ENCODE results near the gene PDZRN3. TPM values are rescaled to one million over a fixed set of nuclear protein-coding genes. Genes with fewer than 3 reads are reported as not detected.

Gene PDZRN3
- total RNA-seq, 1 experiment from 2014 or later, result 0.17 TPM

DNA sequence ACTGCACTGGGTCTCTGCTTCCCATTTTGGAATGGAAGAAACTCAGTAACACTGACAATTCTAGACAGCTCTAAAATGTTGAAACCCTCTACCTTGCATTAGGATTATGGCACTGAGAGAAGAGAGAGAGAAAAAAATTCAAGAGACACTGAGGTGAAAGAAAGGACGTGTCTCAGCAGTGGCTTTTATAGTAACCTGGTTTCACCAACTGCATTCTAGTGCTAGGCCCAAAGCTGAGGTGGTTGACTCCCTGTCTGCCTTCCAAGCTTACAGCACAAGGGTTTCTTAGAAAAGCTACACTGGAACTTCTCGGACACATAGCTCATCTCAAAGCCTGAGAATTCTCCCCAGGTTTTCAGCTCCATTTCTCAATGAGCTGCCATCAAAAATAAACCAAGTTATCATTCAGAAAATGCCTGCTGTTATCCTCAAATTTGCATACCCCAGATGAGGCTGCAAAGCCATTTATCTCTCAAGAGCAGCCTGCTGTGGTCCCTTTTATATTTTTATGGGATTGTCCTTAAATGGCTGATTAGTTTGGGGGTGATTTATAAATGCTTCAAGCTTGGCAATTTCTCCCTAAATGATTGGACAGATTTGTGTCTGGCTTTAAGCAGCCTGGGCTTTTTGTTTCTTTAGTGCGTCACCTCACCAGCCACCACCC, 283.3 kb downstream of the PDZRN3 start:
- Histone ChIP-seq H3K27ac (ENCODE audit: low read depth, low read length) (no peak overlapping the region), H3K4me3 (replicated peaks in 1 of 2; ENCODE audit: low read depth in 1 of 2, low read length in 2 of 2) (no peak overlapping the region), H3K36me3 (ENCODE audit: control insufficient read depth in 1 of 2, insufficient read depth in 2 of 2, low read length in 2 of 2) (no peaks in the 10 kb centered on the region), H3K4me2 (ENCODE audit: low read length) (no peak overlapping the region), H3K27me3 (ENCODE audit: insufficient read depth, low read length) (peaks cover 10% of the 10 kb centered on the region), H3K9ac (ENCODE audit: low read length) (no peak overlapping the region), H3K4me1 (ENCODE audit: control insufficient read depth in 1 of 2, insufficient read depth in 2 of 2, low read length in 2 of 2) (no peaks in the 10 kb centered on the region), H3K9me2 (ENCODE audit: insufficient read depth) (no peaks in the 10 kb centered on the region), H3K79me2 (ENCODE audit: insufficient read depth, low read length) (no peaks in the 10 kb centered on the region), H4K20me1 (ENCODE audit: insufficient read depth) (no peaks in the 10 kb centered on the region), H3K9me3 (ENCODE audit: control insufficient read depth in 1 of 2, insufficient read depth in 1 of 2, low read depth in 1 of 2, low read length in 2 of 2) (no peaks in the 10 kb centered on the region), H2AFZ (ENCODE audit: low read depth, low read length, poor library complexity, severe bottlenecking) (no peak overlapping the region)
- intact Hi-C loops (cut with micrococcal nuclease), result no loop called here
- CTCF ChIA-PET, result no interaction called here
- no peak for DNase-seq (ENCODE audit: low read depth, low spot score)
- ATAC-seq, result no peak
- RAD21 ChIA-PET (ENCODE audit: low non-redundant PET in 1 of 2, low total read pairs in 2 of 2, uncharacterized antibody in 2 of 2, unreplicated experiment in 2 of 2), result no interaction called here
- no peak for TF ChIP-seq CEBPB (IDR thresholded peaks at IDR 0.05; ENCODE audit: low read depth)
- TF ChIP-seq POLR2AphosphoS5 (IDR thresholded peaks at IDR 0.05; ENCODE audit: low read depth, low read length), result no peak
- TF ChIP-seq SRF (IDR thresholded peaks at IDR 0.05; ENCODE audit: low read depth), result no peak
- no peak for TF ChIP-seq EGR1 (IDR thresholded peaks at IDR 0.05; ENCODE audit: low read depth)
- no peak for TF ChIP-seq JUND (IDR thresholded peaks at IDR 0.05)
- TF ChIP-seq RAD21 (IDR thresholded peaks at IDR 0.05; ENCODE audit: low read depth), result no peak
- TF ChIP-seq POLR2A (IDR thresholded peaks at IDR 0.05; ENCODE audit: borderline replicate concordance, extremely low read depth, insufficient read depth, insufficient read length), result no peak
- TF ChIP-seq ELF1 (IDR thresholded peaks at IDR 0.05; ENCODE audit: borderline replicate concordance, low read depth), result no peak
- POLR2A ChIA-PET, result no interaction called here
- no TSS peak for BruUV-seq (replicated peaks)

DNA sequence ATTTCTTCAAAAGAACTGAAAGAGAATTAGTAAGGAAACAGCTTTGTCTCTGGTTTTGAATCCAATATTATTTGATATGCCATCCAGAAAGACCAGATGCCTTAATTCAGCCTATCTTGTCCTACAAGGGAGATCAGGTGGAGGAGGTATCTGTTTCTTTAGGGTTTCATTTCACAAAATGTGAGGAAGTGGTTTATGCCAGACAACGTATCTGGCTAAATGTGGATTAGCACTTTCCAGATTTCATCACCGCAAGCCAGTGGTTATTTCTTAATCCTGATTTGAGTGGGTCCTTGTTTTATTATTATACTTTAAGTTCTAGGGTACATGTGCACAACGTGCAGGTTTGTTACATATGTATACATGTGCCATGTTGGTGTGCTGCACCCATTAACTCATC, 292.2 kb downstream of the PDZRN3 start:
- BruUV-seq (replicated peaks), result no TSS peak
- Histone ChIP-seq H4K20me1 (ENCODE audit: insufficient read depth) (no peaks in the 10 kb centered on the region), H3K9ac (ENCODE audit: low read length) (no peak overlapping the region), H3K79me2 (ENCODE audit: insufficient read depth, low read length) (no peaks in the 10 kb centered on the region), H3K4me2 (ENCODE audit: low read length) (no peak overlapping the region), H3K9me3 (ENCODE audit: control insufficient read depth in 1 of 2, insufficient read depth in 1 of 2, low read depth in 1 of 2, low read length in 2 of 2) (no peaks in the 10 kb centered on the region), H3K9me2 (ENCODE audit: insufficient read depth) (no peaks in the 10 kb centered on the region), H3K27ac (ENCODE audit: low read depth, low read length) (no peak overlapping the region), H3K36me3 (ENCODE audit: control insufficient read depth in 1 of 2, insufficient read depth in 2 of 2, low read length in 2 of 2) (no peaks in the 10 kb centered on the region), H3K4me3 (replicated peaks in 1 of 2; ENCODE audit: low read depth in 1 of 2, low read length in 2 of 2) (no peak overlapping the region), H2AFZ (ENCODE audit: low read depth, low read length, poor library complexity, severe bottlenecking) (no peak overlapping the region), H3K4me1 (ENCODE audit: control insufficient read depth in 1 of 2, insufficient read depth in 2 of 2, low read length in 2 of 2) (no peaks in the 10 kb centered on the region), H3K27me3 (ENCODE audit: insufficient read depth, low read length) (0 out of 2 replicates have a peak, but pooled peaks cover 4% of the 10 kb centered on the region)
- intact Hi-C loops (cut with micrococcal nuclease), result no loop called here
- ChIA-PET RAD21 (ENCODE audit: low non-redundant PET in 1 of 2, low total read pairs in 2 of 2, uncharacterized antibody in 2 of 2, unreplicated experiment in 2 of 2) (no interaction called here), CTCF (no interaction called here), POLR2A (no interaction called here)
- ATAC-seq (no peak), DNase-seq (ENCODE audit: low read depth, low spot score) (no peak)
- no peak for TF ChIP-seq SP1 (IDR thresholded peaks at IDR 0.05; ENCODE audit: low read depth)
- no peak for TF ChIP-seq FOSL1 (IDR thresholded peaks at IDR 0.05; ENCODE audit: low read depth)
- TF ChIP-seq POLR2A (IDR thresholded peaks at IDR 0.05; ENCODE audit: borderline replicate concordance, extremely low read depth, insufficient read depth, insufficient read length), result no peak

Data from HCT116 (cell line).